ENCODE measurements around the gene SOX5. TPM values are rescaled to one million over a fixed set of nuclear protein-coding genes. Genes with fewer than 3 reads are reported as not detected.

SOX5 gene
- total and polyA plus RNA-seq, 2 of the 8 experiments (the other 6 are each of a cell fraction or from before 2014, with no cell fraction given), result 2.2 to 2.6 TPM

DNA sequence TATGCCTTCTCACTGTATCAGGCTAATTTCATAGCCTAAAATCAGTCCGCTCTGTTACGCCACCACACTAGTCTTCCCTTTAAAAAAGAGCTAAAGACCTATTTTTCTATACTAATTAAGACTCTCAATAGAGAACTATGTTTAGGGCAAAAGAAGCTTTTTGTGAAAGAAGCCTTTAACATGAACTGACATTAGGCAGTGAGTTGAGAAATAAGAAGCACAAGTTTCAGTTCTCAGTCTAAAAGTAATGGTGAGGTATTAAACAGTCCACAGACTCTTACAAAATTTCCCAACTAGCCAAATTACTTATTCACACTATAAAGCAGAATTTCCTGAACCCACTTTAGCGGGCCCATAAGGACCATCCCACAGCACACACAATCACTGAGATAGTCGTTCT lies 93.7 kb downstream of the SOX5 start:
- FAIRE-seq (no peak), DNase-seq (ENCODE audit: low read depth in 1 of 2, low spot score in 2 of 2) (no peak)
- H2BK5ac ChIP-seq (ENCODE audit: low read depth, low read length), result no peak overlapping the region
- H3K9ac ChIP-seq (replicated peaks in 1 of 4; ENCODE audit: extremely low read depth in 1 of 4, low read depth in 3 of 4, low read length in 3 of 4), result no peak overlapping the region
- H3K9me3 ChIP-seq (ENCODE audit: insufficient read depth in 2 of 2, low read depth in 1 of 2, low read length in 1 of 2), result 0 out of 4 replicates have a peak, but pooled peaks cover 0 to 6% of the 10 kb centered on the region in 2 experiments
- H2AFZ ChIP-seq (ENCODE audit: low read length), result no peak overlapping the region
- H2BK15ac ChIP-seq (ENCODE audit: low read length), result no peak overlapping the region
- H2BK20ac ChIP-seq (ENCODE audit: low read length), result no peak overlapping the region
- no peak overlapping the region for H3K27ac ChIP-seq (ENCODE audit: low read depth, low read length)
- no peaks in the 10 kb centered on the region for H3K79me2 ChIP-seq (ENCODE audit: control insufficient read depth in 1 of 2, insufficient read depth in 2 of 2, low read length in 2 of 2)
- WGBS, 2 experiments (ENCODE audit: extremely low coverage in 1 of 2, insufficient coverage in 1 of 2, insufficient read length in 1 of 2, insufficient replicate concordance in 2 of 2, low coverage in 1 of 2, low lambda C conversion rate in 2 of 2, missing lambda C conversion rate in 1 of 2), result 77% methylated on average over 4 of the region's 4 CpGs; no CpG with 5 or more reads in 1 of the 2 experiments
- no peak overlapping the region for H2BK120ac ChIP-seq (replicated peaks; ENCODE audit: low read depth, low read length)
- TF ChIP-seq GTF2F1 (IDR thresholded peaks at IDR 0.05; ENCODE audit: borderline replicate concordance, low read depth, low read length) (no peak), YY1 (IDR thresholded peaks at IDR 0.05; ENCODE audit: low read depth, low read length) (no peak), BACH1 (IDR thresholded peaks at IDR 0.05; ENCODE audit: low read length) (no peak), MAFK (IDR thresholded peaks at IDR 0.05; ENCODE audit: low read depth, low read length) (no peak), POLR2A (IDR thresholded peaks at IDR 0.05; ENCODE audit: control extremely low read depth in 1 of 2, low read depth in 2 of 2, low read length in 2 of 2) (no peak), CREB1 (IDR thresholded peaks at IDR 0.05) (no peak)
- TF ChIP-seq, protein P1, sequence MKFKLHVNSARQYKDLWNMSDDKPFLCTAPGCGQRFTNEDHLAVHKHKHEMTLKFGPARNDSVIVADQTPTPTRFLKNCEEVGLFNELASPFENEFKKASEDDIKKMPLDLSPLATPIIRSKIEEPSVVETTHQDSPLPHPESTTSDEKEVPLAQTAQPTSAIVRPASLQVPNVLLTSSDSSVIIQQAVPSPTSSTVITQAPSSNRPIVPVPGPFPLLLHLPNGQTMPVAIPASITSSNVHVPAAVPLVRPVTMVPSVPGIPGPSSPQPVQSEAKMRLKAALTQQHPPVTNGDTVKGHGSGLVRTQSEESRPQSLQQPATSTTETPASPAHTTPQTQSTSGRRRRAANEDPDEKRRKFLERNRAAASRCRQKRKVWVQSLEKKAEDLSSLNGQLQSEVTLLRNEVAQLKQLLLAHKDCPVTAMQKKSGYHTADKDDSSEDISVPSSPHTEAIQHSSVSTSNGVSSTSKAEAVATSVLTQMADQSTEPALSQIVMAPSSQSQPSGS (IDR thresholded peaks at IDR 0.05; ENCODE audit: low read length), result no peak
- TF ChIP-seq, protein P2, sequence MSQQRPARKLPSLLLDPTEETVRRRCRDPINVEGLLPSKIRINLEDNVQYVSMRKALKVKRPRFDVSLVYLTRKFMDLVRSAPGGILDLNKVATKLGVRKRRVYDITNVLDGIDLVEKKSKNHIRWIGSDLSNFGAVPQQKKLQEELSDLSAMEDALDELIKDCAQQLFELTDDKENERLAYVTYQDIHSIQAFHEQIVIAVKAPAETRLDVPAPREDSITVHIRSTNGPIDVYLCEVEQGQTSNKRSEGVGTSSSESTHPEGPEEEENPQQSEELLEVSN (IDR thresholded peaks at IDR 0.05), result no peak
- H3K23me2 ChIP-seq (ENCODE audit: low read depth, low read length), result no peaks in the 10 kb centered on the region
- no peak overlapping the region for H3K14ac ChIP-seq (ENCODE audit: insufficient read length)
- H3K27me3 ChIP-seq (replicated peaks in 1 of 4; ENCODE audit: control insufficient read depth in 3 of 4, extremely low read depth in 1 of 4, insufficient read depth in 3 of 4, low read length in 3 of 4), result no peaks in the 10 kb centered on the region
- H3K4ac ChIP-seq (replicated peaks; ENCODE audit: insufficient read length, low read depth, low read length), result no peak overlapping the region
- no peak overlapping the region for H2AK5ac ChIP-seq (ENCODE audit: low read depth, low read length)
- H4K20me1 ChIP-seq (replicated peaks in 1 of 2; ENCODE audit: control insufficient read depth in 1 of 2, insufficient read depth in 2 of 2, low read length in 2 of 2), result no peaks in the 10 kb centered on the region
- POLR2A ChIA-PET (ENCODE audit: partially characterized antibody), result no interaction called here
- H4K91ac ChIP-seq (replicated peaks; ENCODE audit: insufficient read length, low read length), result no peak overlapping the region
- H3K79me1 ChIP-seq (ENCODE audit: low read depth, low read length), result no peaks in the 10 kb centered on the region
- no peaks in the 10 kb centered on the region; a peak in 1 of 8 replicates for H3K36me3 ChIP-seq (ENCODE audit: control insufficient read depth in 2 of 4, insufficient read depth in 4 of 4, low read length in 3 of 4)
- H4K8ac ChIP-seq (ENCODE audit: extremely low read depth, insufficient read depth, low read length), result no peak overlapping the region
- no peak overlapping the region for H2BK12ac ChIP-seq (ENCODE audit: low read depth, low read length)
- no peak overlapping the region for H3K4me3 ChIP-seq (ENCODE audit: extremely low read depth in 1 of 4, insufficient read depth in 2 of 4, low read depth in 3 of 4, low read length in 4 of 4)
- no peak overlapping the region for H3K56ac ChIP-seq (replicated peaks; ENCODE audit: insufficient read length, low read depth, low read length)
- no peak overlapping the region for H3K4me2 ChIP-seq (ENCODE audit: insufficient read depth in 1 of 2, low read depth in 2 of 2, low read length in 2 of 2)
- H4K5ac ChIP-seq (ENCODE audit: insufficient read length, low read depth, low read length), result no peak overlapping the region
- CTCF ChIA-PET (ENCODE audit: partially characterized antibody), result no interaction called here
- H3K18ac ChIP-seq (ENCODE audit: extremely low read depth, low read length), result no peak overlapping the region
- no peaks in the 10 kb centered on the region for H3K4me1 ChIP-seq (replicated peaks in 1 of 4; ENCODE audit: control insufficient read depth in 3 of 4, insufficient read depth in 4 of 4, low read length in 3 of 4)
- no peak overlapping the region for H3K23ac ChIP-seq (ENCODE audit: insufficient read length)
